C4-2B (cell line): ENCODE data around the gene STEAP1B.
"Not testable (repeated sequence)": the region's sequence is repeated elsewhere in the genome, so short reads cannot be mapped to it uniquely, and the experiment has no call there.

ENCODE experiments used
- CTCF ChIP-seq: fragments of 450-650 bp; conservative IDR thresholded peaks from 2 replicates; pipeline ENCODE4 v1.5.1; 2017; ENCODE audit warnings: mild to moderate bottlenecking
- ZFX ChIP-seq: fragments of 450-650 bp; IDR thresholded peaks from 2 replicates; pipeline ENCODE4 v1.6.1; 2017

- peak; percentile 37 for TF ChIP-seq CTCF
- TF ChIP-seq ZFX: not testable (repeated sequence)
Observed at GRCh38 chr7:22501336-22501735, 1.3 kb upstream of the STEAP1B start.
